ENCODE data around the gene CNKSR3.

CNKSR3 gene

GRCh38 chr6:154500769-154501577, 9.5 kb downstream of the CNKSR3 start:
- Histone ChIP-seq H3K9me3 (ENCODE audit: insufficient read depth, low read length) (no peaks in the 10 kb centered on the region), H3K9ac (ENCODE audit: low read length) (no peak overlapping the region), H3K36me3 (replicated peaks; ENCODE audit: low read depth, low read length) (no peaks in the 10 kb centered on the region), H4K20me1 (ENCODE audit: insufficient read depth, low read length) (no peaks in the 10 kb centered on the region), H3K4me2 (ENCODE audit: low read length) (no peak overlapping the region), H3K27me3 (ENCODE audit: low read depth, low read length) (no peaks in the 10 kb centered on the region), H3K79me2 (ENCODE audit: low read length) (no peaks in the 10 kb centered on the region), H3K4me3 (ENCODE audit: low read length) (no peak overlapping the region), H3K4me1 (ENCODE audit: low read length) (no peaks in the 10 kb centered on the region), H3K27ac (ENCODE audit: low read length) (no peak overlapping the region), H2AFZ (ENCODE audit: low read depth, low read length) (no peak overlapping the region)
- peak; percentile 31; the same call in 1 of the 2 replicates for TF ChIP-seq CTCF (IDR thresholded peaks at IDR 0.05; ENCODE audit: low read depth, low read length)
- TF ChIP-seq EZH2phosphoT487 (IDR thresholded peaks at IDR 0.05; ENCODE audit: low read depth) = no peak

DNA sequence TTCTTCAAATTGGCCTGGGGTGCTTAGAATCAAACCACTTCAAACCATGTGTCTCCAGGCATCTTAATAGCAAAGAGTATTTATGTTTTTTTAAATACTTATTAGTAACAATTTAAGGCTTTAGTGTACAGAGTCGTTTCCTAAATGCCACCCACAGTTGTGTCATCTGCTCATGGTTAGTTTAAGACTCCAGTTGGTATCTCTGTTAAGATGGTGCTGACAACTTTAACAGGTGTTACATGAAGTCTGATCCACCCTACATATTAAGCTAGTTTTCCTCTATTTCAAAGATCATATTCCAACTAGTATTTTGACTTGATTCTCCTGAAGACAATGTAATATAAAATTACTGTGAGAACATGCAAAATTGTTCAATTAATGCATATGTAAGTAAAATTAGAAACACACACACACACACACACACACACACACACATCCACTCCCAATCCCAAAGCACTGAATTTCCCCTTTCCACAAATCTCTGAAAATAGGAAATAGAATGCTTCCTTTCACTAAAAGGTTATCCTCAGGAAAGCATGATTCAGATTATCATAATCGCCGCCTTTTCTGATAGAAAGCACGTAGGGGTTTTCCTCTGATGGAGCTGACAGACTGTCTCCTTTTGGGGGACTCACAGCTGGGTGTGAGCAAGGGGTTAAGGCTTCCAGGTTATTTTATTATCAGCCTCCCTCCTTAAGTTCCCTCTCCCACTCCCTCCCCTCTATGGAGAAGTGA, 10.5 kb downstream of the CNKSR3 start:
- Histone ChIP-seq H3K9me3 (ENCODE audit: insufficient read depth, low read length) (no peaks in the 10 kb centered on the region), H3K9ac (ENCODE audit: low read length) (no peak overlapping the region), H3K27ac (ENCODE audit: low read length) (no peak overlapping the region), H3K4me3 (ENCODE audit: low read length) (no peak overlapping the region), H3K79me2 (ENCODE audit: low read length) (no peaks in the 10 kb centered on the region), H3K4me1 (ENCODE audit: low read length) (no peaks in the 10 kb centered on the region), H3K27me3 (ENCODE audit: low read depth, low read length) (no peaks in the 10 kb centered on the region), H3K4me2 (ENCODE audit: low read length) (no peak overlapping the region), H3K36me3 (replicated peaks; ENCODE audit: low read depth, low read length) (no peaks in the 10 kb centered on the region), H4K20me1 (ENCODE audit: insufficient read depth, low read length) (no peaks in the 10 kb centered on the region), H2AFZ (ENCODE audit: low read depth, low read length) (no peak overlapping the region)
- no peak for TF ChIP-seq CTCF (IDR thresholded peaks at IDR 0.05; ENCODE audit: low read depth, low read length)
- no peak for TF ChIP-seq EZH2phosphoT487 (IDR thresholded peaks at IDR 0.05; ENCODE audit: low read depth)

- H3K27me3 ChIP-seq (ENCODE audit: low read depth, low read length) = no peaks in the 10 kb centered on the region
- TF ChIP-seq CTCF (IDR thresholded peaks at IDR 0.05; ENCODE audit: low read depth, low read length) = no peak
- no peak for TF ChIP-seq EZH2phosphoT487 (IDR thresholded peaks at IDR 0.05; ENCODE audit: low read depth)
- no peaks in the 10 kb centered on the region for H3K36me3 ChIP-seq (replicated peaks; ENCODE audit: low read depth, low read length)
- H4K20me1 ChIP-seq (ENCODE audit: insufficient read depth, low read length) = no peaks in the 10 kb centered on the region
- no peak overlapping the region for H3K27ac ChIP-seq (ENCODE audit: low read length)
- H3K9ac ChIP-seq (ENCODE audit: low read length) = no peak overlapping the region
- no peak overlapping the region for H3K4me2 ChIP-seq (ENCODE audit: low read length)
- no peaks in the 10 kb centered on the region for H3K9me3 ChIP-seq (ENCODE audit: insufficient read depth, low read length)
- no peak overlapping the region for H2AFZ ChIP-seq (ENCODE audit: low read depth, low read length)
- no peak overlapping the region for H3K4me3 ChIP-seq (ENCODE audit: low read length)
- H3K4me1 ChIP-seq (ENCODE audit: low read length) = no peaks in the 10 kb centered on the region
- H3K79me2 ChIP-seq (ENCODE audit: low read length) = no peaks in the 10 kb centered on the region
These were observed 12.0 kb downstream of the CNKSR3 start for GRCh38 chr6:154498340-154498934.

All from OCI-LY3 (cell line).